ENCODE measurements around the gene RNF113A.

DNA sequence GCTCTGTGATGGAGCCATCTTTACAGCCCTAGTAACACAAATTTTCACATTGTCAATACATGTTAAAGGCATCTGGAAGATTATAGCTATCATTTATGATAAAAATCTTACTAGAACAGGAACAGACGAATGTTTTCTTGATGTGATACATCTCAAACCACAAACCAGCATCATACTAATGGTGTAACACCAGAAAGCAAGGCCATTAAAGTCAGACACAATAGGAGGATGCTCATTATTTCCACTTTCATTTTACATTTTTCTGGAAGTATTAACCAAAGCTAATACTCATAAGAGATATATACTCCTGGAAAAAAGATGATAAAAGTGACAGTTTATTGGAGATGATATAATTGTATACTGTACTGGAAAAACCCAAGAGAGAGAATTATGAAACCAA is 29.4 kb upstream of the RNF113A start:
- TF ChIP-seq, protein P1, sequence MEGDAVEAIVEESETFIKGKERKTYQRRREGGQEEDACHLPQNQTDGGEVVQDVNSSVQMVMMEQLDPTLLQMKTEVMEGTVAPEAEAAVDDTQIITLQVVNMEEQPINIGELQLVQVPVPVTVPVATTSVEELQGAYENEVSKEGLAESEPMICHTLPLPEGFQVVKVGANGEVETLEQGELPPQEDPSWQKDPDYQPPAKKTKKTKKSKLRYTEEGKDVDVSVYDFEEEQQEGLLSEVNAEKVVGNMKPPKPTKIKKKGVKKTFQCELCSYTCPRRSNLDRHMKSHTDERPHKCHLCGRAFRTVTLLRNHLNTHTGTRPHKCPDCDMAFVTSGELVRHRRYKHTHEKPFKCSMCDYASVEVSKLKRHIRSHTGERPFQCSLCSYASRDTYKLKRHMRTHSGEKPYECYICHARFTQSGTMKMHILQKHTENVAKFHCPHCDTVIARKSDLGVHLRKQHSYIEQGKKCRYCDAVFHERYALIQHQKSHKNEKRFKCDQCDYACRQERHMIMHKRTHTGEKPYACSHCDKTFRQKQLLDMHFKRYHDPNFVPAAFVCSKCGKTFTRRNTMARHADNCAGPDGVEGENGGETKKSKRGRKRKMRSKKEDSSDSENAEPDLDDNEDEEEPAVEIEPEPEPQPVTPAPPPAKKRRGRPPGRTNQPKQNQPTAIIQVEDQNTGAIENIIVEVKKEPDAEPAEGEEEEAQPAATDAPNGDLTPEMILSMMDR (IDR thresholded peaks at IDR 0.05), result no peak
- no peak for TF ChIP-seq POLR2A (IDR thresholded peaks at IDR 0.05)
